ENCODE measurements around the gene EEIG1. TPM values are rescaled to one million over a fixed set of nuclear protein-coding genes. Genes with fewer than 3 reads are reported as not detected.

Gene EEIG1
- total and polyA plus RNA-seq, 8 donors: 25.4 to 85.4 (median 62.1) TPM

DNA sequence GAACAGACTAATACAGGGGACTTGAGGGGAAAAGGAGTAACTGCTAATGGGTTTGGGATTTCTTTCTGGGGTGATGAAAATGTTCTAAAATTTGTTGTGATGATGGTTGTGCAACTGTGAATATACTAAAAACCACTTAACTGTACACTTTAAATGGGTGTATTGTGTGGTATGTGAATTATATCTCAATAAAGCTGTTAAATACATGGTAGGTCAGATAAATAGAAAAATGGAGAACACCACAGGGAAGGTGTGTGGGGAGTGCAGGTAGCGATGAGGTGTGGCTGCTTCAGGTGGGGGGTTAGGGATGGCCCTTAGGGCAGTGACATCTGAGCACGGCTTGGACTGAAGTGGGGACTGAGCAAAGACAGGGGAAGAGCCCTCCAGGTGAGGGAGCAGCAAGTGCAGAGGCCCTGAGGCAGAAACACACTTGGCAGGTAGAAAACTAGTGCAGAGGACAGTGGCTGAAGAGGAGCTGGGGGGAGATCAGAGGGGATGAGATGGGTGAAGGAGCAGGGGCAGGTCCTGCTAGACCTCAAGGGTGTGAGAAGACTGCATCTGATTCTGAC, 20.9 kb downstream of the EEIG1 start:
- Histone ChIP-seq H3K4me3 (no peak overlapping the region), H3K4me1 (peaks cover 22 to 41% (median 25%) of the 10 kb centered on the region in 3 donors), H3K36me3 (no peaks in the 10 kb centered on the region), H3K27ac (peak overlapping the region; percentile 16 to 66 (median 52)), H3K9me3 (no peaks in the 10 kb centered on the region), H3K27me3 (no peaks in the 10 kb centered on the region)
- TF ChIP-seq, protein P1, sequence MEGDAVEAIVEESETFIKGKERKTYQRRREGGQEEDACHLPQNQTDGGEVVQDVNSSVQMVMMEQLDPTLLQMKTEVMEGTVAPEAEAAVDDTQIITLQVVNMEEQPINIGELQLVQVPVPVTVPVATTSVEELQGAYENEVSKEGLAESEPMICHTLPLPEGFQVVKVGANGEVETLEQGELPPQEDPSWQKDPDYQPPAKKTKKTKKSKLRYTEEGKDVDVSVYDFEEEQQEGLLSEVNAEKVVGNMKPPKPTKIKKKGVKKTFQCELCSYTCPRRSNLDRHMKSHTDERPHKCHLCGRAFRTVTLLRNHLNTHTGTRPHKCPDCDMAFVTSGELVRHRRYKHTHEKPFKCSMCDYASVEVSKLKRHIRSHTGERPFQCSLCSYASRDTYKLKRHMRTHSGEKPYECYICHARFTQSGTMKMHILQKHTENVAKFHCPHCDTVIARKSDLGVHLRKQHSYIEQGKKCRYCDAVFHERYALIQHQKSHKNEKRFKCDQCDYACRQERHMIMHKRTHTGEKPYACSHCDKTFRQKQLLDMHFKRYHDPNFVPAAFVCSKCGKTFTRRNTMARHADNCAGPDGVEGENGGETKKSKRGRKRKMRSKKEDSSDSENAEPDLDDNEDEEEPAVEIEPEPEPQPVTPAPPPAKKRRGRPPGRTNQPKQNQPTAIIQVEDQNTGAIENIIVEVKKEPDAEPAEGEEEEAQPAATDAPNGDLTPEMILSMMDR (IDR thresholded peaks at IDR 0.05): no peak
- 90 to 93% methylated on average over 2 of the region's 2 CpGs for WGBS, 2 donors
- intact Hi-C loops (cut with DNase I): no loop called here
- FAIRE-seq (no peak), DNase-seq (peak in 1 of 6 donors; percentile 13), ATAC-seq (no peak)

DNA sequence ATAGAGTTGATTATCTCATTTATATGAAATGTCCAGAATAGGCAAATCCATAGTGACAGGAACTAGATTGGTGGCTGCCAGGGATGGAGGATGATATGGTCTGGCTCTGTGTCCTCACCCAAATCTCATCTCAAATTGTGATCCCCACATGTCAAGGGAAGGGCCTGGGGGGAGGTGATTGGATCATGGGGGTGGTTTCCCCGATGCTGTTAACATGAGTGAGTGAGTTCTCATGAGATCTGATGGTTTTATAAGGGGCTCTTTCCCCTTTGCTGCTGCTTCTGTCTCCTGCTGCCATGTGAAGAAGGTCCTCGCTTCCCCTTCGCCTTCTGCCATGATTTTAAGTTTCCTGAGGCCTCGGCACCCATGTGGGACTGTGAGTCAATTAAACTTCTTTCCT, 21.4 kb downstream of the EEIG1 start:
- H3K9me3 ChIP-seq: no peaks in the 10 kb centered on the region
- FAIRE-seq (no peak), ATAC-seq (no peak), DNase-seq (no peak)
- no peaks in the 10 kb centered on the region for H3K27me3 ChIP-seq
- H3K27ac ChIP-seq: no peak overlapping the region
- no peaks in the 10 kb centered on the region for H3K36me3 ChIP-seq
- TF ChIP-seq, protein P1 (IDR thresholded peaks at IDR 0.05): no peak
- WGBS, 2 donors: 93 to 98% methylated on average over 4 of the region's 4 CpGs
- intact Hi-C loops (cut with DNase I): no loop called here
- no peak overlapping the region for H3K4me3 ChIP-seq
- H3K4me1 ChIP-seq: peaks cover 27 to 42% (median 30%) of the 10 kb centered on the region in 3 donors

- Histone ChIP-seq H3K4me1 (peaks cover 31 to 42% (median 34%) of the 10 kb centered on the region in 3 donors), H3K27ac (no peak overlapping the region), H3K27me3 (no peaks in the 10 kb centered on the region), H3K36me3 (no peaks in the 10 kb centered on the region), H3K4me3 (no peak overlapping the region), H3K9me3 (no peaks in the 10 kb centered on the region)
- FAIRE-seq (no peak), ATAC-seq (no peak), DNase-seq (no peak)
- 98 to 100% methylated on average over 1 of the region's 1 CpG for WGBS, 2 donors
- intact Hi-C loops (cut with DNase I): no loop called here
- TF ChIP-seq, protein P1 (IDR thresholded peaks at IDR 0.05): no peak
Measured at GRCh38 chr9:127958728-127959127, 22.1 kb downstream of the EEIG1 start.

DNA sequence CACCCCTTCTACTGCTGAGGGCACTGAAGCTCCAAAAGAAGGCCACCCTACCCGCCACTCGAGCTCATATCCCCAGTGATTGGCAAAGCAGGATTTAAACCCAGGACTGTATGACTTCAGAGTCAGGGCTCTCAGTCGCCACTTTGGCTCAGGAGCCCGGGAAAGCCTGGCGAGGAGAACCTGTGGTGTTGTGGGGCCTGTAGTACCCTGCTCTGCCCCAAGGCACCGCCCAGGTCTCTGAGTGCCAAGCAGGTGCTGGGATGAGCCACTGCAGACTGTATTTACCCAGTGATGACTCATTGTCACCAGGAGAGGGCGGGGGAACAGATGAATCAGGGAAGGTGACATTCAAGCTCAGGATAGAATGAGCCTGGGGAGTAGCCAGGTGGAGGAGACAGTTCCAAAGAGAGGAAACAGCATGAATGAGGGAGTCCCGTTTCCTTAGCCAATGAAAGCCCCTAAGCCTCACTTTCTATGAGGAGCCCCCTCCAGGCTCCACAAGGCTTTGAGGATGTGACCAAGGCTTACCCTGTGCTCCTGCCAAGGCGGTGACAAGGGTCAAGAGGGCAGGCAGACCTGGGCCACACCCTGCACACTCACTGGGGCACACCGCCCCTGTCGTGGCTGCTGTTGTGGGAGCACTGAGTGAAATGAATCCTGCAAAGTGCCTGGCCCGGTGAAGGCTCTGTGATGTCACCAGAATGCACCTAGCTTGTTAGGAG, 25.3 kb downstream of the EEIG1 start:
- H3K27ac ChIP-seq: peak overlapping the region; percentile 71 to 85 (median 74)
- FAIRE-seq (no peak), ATAC-seq (peak; percentile 87 to 93 (median 90)), DNase-seq (peak in 5 of 6 donors; percentile 91 to 93 (median 92))
- TF ChIP-seq, protein P1 (IDR thresholded peaks at IDR 0.05): peak; percentile 31 to 55 (median 50)
- H3K9me3 ChIP-seq: no peaks in the 10 kb centered on the region
- 18 to 19% methylated on average over 12 of the region's 12 CpGs for WGBS, 2 donors
- H3K36me3 ChIP-seq: no peaks in the 10 kb centered on the region
- H3K27me3 ChIP-seq: no peaks in the 10 kb centered on the region
- intact Hi-C loops (cut with DNase I): no loop called here
- H3K4me3 ChIP-seq: no peak overlapping the region
- peaks cover 34 to 46% (median 40%) of the 10 kb centered on the region in 3 donors for H3K4me1 ChIP-seq

GRCh38 chr9:127954831-127955293, 25.9 kb downstream of the EEIG1 start:
- DNase-seq (peak in 1 of 6 donors; percentile 60), ATAC-seq (no peak), FAIRE-seq (no peak)
- Histone ChIP-seq H3K4me1 (peaks cover 36 to 52% (median 43%) of the 10 kb centered on the region in 3 donors), H3K9me3 (no peaks in the 10 kb centered on the region), H3K27me3 (no peaks in the 10 kb centered on the region), H3K36me3 (no peaks in the 10 kb centered on the region), H3K4me3 (no peak overlapping the region), H3K27ac (peak overlapping the region; percentile 48 to 85 (median 74))
- 52 to 59% methylated on average over 13 of the region's 13 CpGs for WGBS, 2 donors
- TF ChIP-seq, protein P1 (IDR thresholded peaks at IDR 0.05): no peak
- intact Hi-C loops (cut with DNase I): no loop called here

Measured in pancreas (tissue), 10 donors.